Caco-2 (cell line): ENCODE results near the gene CYGB. TPM values are rescaled to one million over a fixed set of nuclear protein-coding genes. Genes with fewer than 3 reads are reported as not detected.

Source experiments
- BruUV-seq: library from RNA; stranded (reverse); fragments of 400-500 nt; replicated peaks from 2 replicates; lab custom pipeline; 2021; lab: Mats Ljungman, UMichigan
- CTCF ChIA-PET: fragments of 300-600 bp; sonication (Branson Sonifier 250); formaldehyde crosslinking; loops from one replicate; lab custom pipeline; 2022; ENCODE audit warnings: antibody characterized with exemption; lab: Charles Lee
- POLR2A ChIA-PET: fragments of 300-600 bp; sonication (Branson Sonifier 250); formaldehyde crosslinking; loops from one replicate; lab custom pipeline; 2022; ENCODE audit warnings: antibody characterized with exemption; lab: Charles Lee
- DNase-seq, 2 experiments: peaks; one replicate each; pipeline versions ENCODE4 v3.0.0 to v3.0.0-alpha.2; 2020 to 2022
- H3K27me3 ChIP-seq: replicated peaks from 2 replicates; pipeline ENCODE4 v1.6.0; 2011; ENCODE audit warnings: low read length; ENCODE audit not compliant: control insufficient read depth, insufficient read depth
- H3K36me3 ChIP-seq: 2 replicates; pipeline ENCODE4 v1.5.1; 2011; ENCODE audit warnings: low read length; ENCODE audit not compliant: control insufficient read depth, insufficient read depth
- H3K4me1 ChIP-seq: fragments of 250-450 bp; sonication (Bioruptor Pico); 2 replicates; pipeline ENCODE4 v1.5.1; 2020; ENCODE audit warnings: mild to moderate bottlenecking
- H3K4me3 ChIP-seq: 2 replicates; pipeline ENCODE4 v1.5.1; 2011; ENCODE audit warnings: low read depth, mild to moderate bottlenecking, control low read depth, low read length
- H3K9me3 ChIP-seq: fragments of 250-450 bp; sonication (Bioruptor Pico); 2 replicates; pipeline ENCODE4 v1.5.1; 2020; ENCODE audit warnings: mild to moderate bottlenecking, moderate library complexity
- H3K27ac Mint-ChIP-seq: one replicate; pipeline ENCODE4 v1.8.0; 2022; ENCODE audit warnings: mixed read lengths; ENCODE audit not compliant: unreplicated experiment
- H3K27me3 Mint-ChIP-seq: one replicate; pipeline ENCODE4 v1.8.0; 2022; ENCODE audit warnings: mixed read lengths; ENCODE audit not compliant: insufficient read depth, unreplicated experiment
- H3K36me3 Mint-ChIP-seq: one replicate; pipeline ENCODE4 v1.8.0; 2022; ENCODE audit warnings: mild to moderate bottlenecking, mixed read lengths; ENCODE audit not compliant: insufficient read depth, unreplicated experiment
- H3K4me1 Mint-ChIP-seq: one replicate; pipeline ENCODE4 v1.8.0; 2022; ENCODE audit warnings: low read depth, mixed read lengths; ENCODE audit not compliant: unreplicated experiment
- H3K4me3 Mint-ChIP-seq: one replicate; pipeline ENCODE4 v1.8.0; 2022; ENCODE audit warnings: mild to moderate bottlenecking, moderate library complexity, mixed read lengths; ENCODE audit not compliant: unreplicated experiment
- H3K9me3 Mint-ChIP-seq: one replicate; pipeline ENCODE4 v1.8.0; 2022; ENCODE audit warnings: mixed read lengths; ENCODE audit not compliant: unreplicated experiment
- CTCF ChIP-seq, 2 experiments: fragments of 200-600 bp in 1 of 2; IDR thresholded peaks; 1 replicate in 1 of 2; 2 replicates in 1 of 2; pipeline versions ENCODE4 v1.5.1 to v1.8.0; 2011 to 2022; ENCODE audit warnings: antibody characterized with exemption in 1 of 2, control low read depth in 1 of 2, inconsistent platforms in 1 of 2, low read depth in 1 of 2, low read length in 1 of 2, mild to moderate bottlenecking in 1 of 2, moderate library complexity in 1 of 2; ENCODE audit not compliant: insufficient read depth in 1 of 2, severe bottlenecking in 1 of 2, unreplicated experiment in 1 of 2
- intact Hi-C: fragments of 100-400 bp; cut with micrococcal nuclease; formaldehyde crosslinking; loops from one replicate; pipeline ENCODE4 v1.10.0; 2022; ENCODE audit not compliant: unreplicated experiment
- total RNA-seq: library from RNA; stranded (reverse); gene quantifications from 2 replicates; pipeline ENCODE4 v1.2.3, GENCODE V29; 2022

CYGB gene
- total RNA-seq, 1 experiment from 2014 or later: 0.32 TPM

- intact Hi-C loops: no loop called here
- H3K27me3 ChIP-seq: no peaks in the 10 kb centered on the region
- Mint-ChIP-seq H3K27ac (no peak overlapping the region), H3K4me1 (peaks cover 19% of the 10 kb centered on the region), H3K36me3 (peaks cover 98% of the 10 kb centered on the region), H3K27me3 (no peaks in the 10 kb centered on the region), H3K4me3 (no peak overlapping the region), H3K9me3 (no peaks in the 10 kb centered on the region)
- POLR2A ChIA-PET: no interaction called here
- TF ChIP-seq CTCF (IDR thresholded peaks at IDR 0.05; ENCODE audit: insufficient read depth in 1 of 2, low read depth in 1 of 2, low read length in 1 of 2, severe bottlenecking in 1 of 2, unreplicated experiment in 1 of 2): no peak
- CTCF ChIA-PET: interaction anchor here (0.6 kb wide), 1 partner anchor 26 kb away, joined by 3 read pairs; no protein-coding TSS in a partner anchor
- H3K9me3 ChIP-seq: no peaks in the 10 kb centered on the region
- peaks cover 8% of the 10 kb centered on the region for H3K36me3 ChIP-seq
- no peak for DNase-seq
- no TSS peak for BruUV-seq
- H3K4me1 ChIP-seq: peaks cover 18% of the 10 kb centered on the region
- no peak overlapping the region for H3K4me3 ChIP-seq
These were observed 25.2 kb upstream of the CYGB start for GRCh38 chr17:76562734-76563148.

- Histone ChIP-seq H3K9me3 (no peaks in the 10 kb centered on the region), H3K4me3 (no peak overlapping the region), H3K36me3 (peaks cover 8% of the 10 kb centered on the region), H3K27me3 (no peaks in the 10 kb centered on the region), H3K4me1 (peaks cover 18% of the 10 kb centered on the region)
- no TSS peak for BruUV-seq
- H3K27ac Mint-ChIP-seq: no peak overlapping the region
- TF ChIP-seq CTCF (IDR thresholded peaks at IDR 0.05; ENCODE audit: insufficient read depth in 1 of 2, low read depth in 1 of 2, low read length in 1 of 2, severe bottlenecking in 1 of 2, unreplicated experiment in 1 of 2): no peak
- ChIA-PET CTCF (no interaction called here), POLR2A (interaction anchor here (0.7 kb wide), 1 partner anchor 50 kb away, joined by 9 read pairs; no protein-coding TSS in a partner anchor)
- no peak overlapping the region for H3K4me3 Mint-ChIP-seq
- no peaks in the 10 kb centered on the region for H3K9me3 Mint-ChIP-seq
- intact Hi-C loops: no loop called here
- no peaks in the 10 kb centered on the region for H3K27me3 Mint-ChIP-seq
- peaks cover 14% of the 10 kb centered on the region for H3K4me1 Mint-ChIP-seq
- peaks cover 96% of the 10 kb centered on the region for H3K36me3 Mint-ChIP-seq
- DNase-seq: no peak
These were observed 24.3 kb upstream of the CYGB start for GRCh38 chr17:76561799-76562268.

- H3K36me3 Mint-ChIP-seq: peaks cover 91% of the 10 kb centered on the region
- H3K36me3 ChIP-seq: peaks cover 8% of the 10 kb centered on the region
These were observed 23.8 kb upstream of the CYGB start for GRCh38 chr17:76561332-76561731.

More at GRCh38 chr17:76561332-76561731, 23.8 kb upstream of the CYGB start:
- H3K4me3 ChIP-seq: no peak overlapping the region
- no peak for DNase-seq
- H3K4me3 Mint-ChIP-seq: no peak overlapping the region
- intact Hi-C loops: no loop called here
- no TSS peak for BruUV-seq
- H3K27me3 Mint-ChIP-seq: no peaks in the 10 kb centered on the region
- no peaks in the 10 kb centered on the region for H3K9me3 Mint-ChIP-seq
- no peaks in the 10 kb centered on the region for H3K9me3 ChIP-seq
- no peaks in the 10 kb centered on the region for H3K27me3 ChIP-seq
- H3K27ac Mint-ChIP-seq: no peak overlapping the region
- TF ChIP-seq CTCF (IDR thresholded peaks at IDR 0.05; ENCODE audit: insufficient read depth in 1 of 2, low read depth in 1 of 2, low read length in 1 of 2, severe bottlenecking in 1 of 2, unreplicated experiment in 1 of 2): no peak
- ChIA-PET CTCF (no interaction called here), POLR2A (no interaction called here)
- H3K4me1 Mint-ChIP-seq: peaks cover 12% of the 10 kb centered on the region
- H3K4me1 ChIP-seq: peaks cover 22% of the 10 kb centered on the region
